K562 (cell line): ENCODE results near the gene PRSS12.

Experiments
- EZH2 ChIP-seq: IDR thresholded peaks from 2 replicates; pipeline ENCODE4 v1.6.1; 2012; ENCODE audit warnings: low read depth, mild to moderate bottlenecking, inconsistent platforms, low read length, borderline replicate concordance
- TBP ChIP-seq: optimal IDR thresholded peaks from 2 replicates; pipeline ENCODE3; 2011; ENCODE audit warnings: low read depth, low read length, improper control_type of control experiment
- TF ChIP-seq, protein P1 (sequence below), 3 experiments: IDR thresholded peaks in 2 of 3; conservative IDR thresholded peaks in 1 of 3; 2 replicates each; pipeline ENCODE4 v1.5.1; 2011 to 2012; ENCODE audit warnings: low read length in 3 of 3, mild to moderate bottlenecking in 3 of 3, control low read depth in 2 of 3, improper control_type of control experiment in 1 of 3, inconsistent platforms in 1 of 3, low read depth in 1 of 3, mixed read lengths in 1 of 3, moderate library complexity in 1 of 3; ENCODE audit not compliant: insufficient read depth in 2 of 3

DNA sequence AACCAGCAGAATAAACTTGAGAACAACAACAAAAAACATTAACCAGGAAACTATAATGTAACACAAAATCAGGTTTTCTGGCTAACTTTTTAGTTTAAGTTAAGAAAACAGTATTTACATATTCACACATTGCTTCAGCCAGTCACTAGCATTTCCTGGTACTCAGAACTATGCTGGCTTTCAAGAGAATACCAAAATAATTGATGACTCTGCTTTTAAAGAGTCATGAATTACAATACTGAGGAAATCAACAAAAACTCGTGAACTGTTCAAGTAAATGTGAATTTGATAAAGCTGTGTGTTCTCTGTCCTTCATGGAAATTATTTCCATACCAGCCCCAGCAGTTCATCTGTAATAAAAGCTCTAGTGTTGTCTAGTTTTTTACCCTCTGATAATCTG is 27.4 kb downstream of the PRSS12 start:
- no peak for TF ChIP-seq TBP
- no peak for TF ChIP-seq EZH2
- TF ChIP-seq, protein P1, sequence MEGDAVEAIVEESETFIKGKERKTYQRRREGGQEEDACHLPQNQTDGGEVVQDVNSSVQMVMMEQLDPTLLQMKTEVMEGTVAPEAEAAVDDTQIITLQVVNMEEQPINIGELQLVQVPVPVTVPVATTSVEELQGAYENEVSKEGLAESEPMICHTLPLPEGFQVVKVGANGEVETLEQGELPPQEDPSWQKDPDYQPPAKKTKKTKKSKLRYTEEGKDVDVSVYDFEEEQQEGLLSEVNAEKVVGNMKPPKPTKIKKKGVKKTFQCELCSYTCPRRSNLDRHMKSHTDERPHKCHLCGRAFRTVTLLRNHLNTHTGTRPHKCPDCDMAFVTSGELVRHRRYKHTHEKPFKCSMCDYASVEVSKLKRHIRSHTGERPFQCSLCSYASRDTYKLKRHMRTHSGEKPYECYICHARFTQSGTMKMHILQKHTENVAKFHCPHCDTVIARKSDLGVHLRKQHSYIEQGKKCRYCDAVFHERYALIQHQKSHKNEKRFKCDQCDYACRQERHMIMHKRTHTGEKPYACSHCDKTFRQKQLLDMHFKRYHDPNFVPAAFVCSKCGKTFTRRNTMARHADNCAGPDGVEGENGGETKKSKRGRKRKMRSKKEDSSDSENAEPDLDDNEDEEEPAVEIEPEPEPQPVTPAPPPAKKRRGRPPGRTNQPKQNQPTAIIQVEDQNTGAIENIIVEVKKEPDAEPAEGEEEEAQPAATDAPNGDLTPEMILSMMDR (IDR thresholded peaks at IDR 0.05 in 2 of 3, conservative IDR thresholded peaks at IDR 0.05 in 1 of 3; ENCODE audit: insufficient read depth in 2 of 3, low read depth in 1 of 3, low read length in 3 of 3) = no peak
